GM12878 (cell line): ENCODE data around the gene RDM1. TPM values are rescaled to one million over a fixed set of nuclear protein-coding genes. Genes with fewer than 3 reads are reported as not detected.

Experiments
- ATAC-seq: fragments of 200-7000 bp; cut with Tn5 transposase; 3 replicates; pipeline ENCODE4 v1.9.1; 2020; ENCODE audit warnings: mild to moderate bottlenecking, moderate library complexity
- BruUV-seq: library from RNA; stranded (reverse); fragments of 400-500 nt; replicated peaks from 2 replicates; lab custom pipeline; 2021; lab: Mats Ljungman, UMichigan
- CTCF ChIA-PET: fragments of 300-600 bp; sonication (Branson Sonifier 250); formaldehyde crosslinking; extraction: SDS; loops from one replicate; lab custom pipeline; 2021; ENCODE audit warnings: inconsistent platforms; lab: Yijun Ruan, JAX
- POLR2A ChIA-PET: fragments of 350-600 bp; formaldehyde crosslinking; extraction: SDS; loops from one replicate; lab custom pipeline; 2021; ENCODE audit warnings: inconsistent platforms; lab: Charles Lee
- RAD21 ChIA-PET: fragments of 300-600 bp; sonication (Branson Sonifier 250); formaldehyde crosslinking; loops from one replicate; lab custom pipeline; 2023; ENCODE audit warnings: antibody characterized with exemption; ENCODE audit not compliant: unreplicated experiment; lab: Charles Lee
- SMC1A ChIA-PET: fragments of 300-600 bp; sonication (Branson Sonifier 250); formaldehyde crosslinking; loops from one replicate; lab custom pipeline; 2023; ENCODE audit not compliant: unreplicated experiment, uncharacterized antibody; lab: Charles Lee
- DNase-seq: peaks from one replicate; pipeline ENCODE4 v3.0.0-alpha.2; 2011; ENCODE audit warnings: low read depth, low spot score
- FAIRE-seq: peaks from 3 replicates; lab custom pipeline; 2011; peaks lifted over from hg19 to GRCh38; lab: Jason Lieb, UNC
- H2AFZ ChIP-seq: 2 replicates; pipeline ENCODE4 v1.6.0; 2011; ENCODE audit warnings: low read depth, low read length, control low read depth; ENCODE audit not compliant: control insufficient read depth
- H3K27ac ChIP-seq: 2 replicates; pipeline ENCODE4 v1.5.1; 2011; ENCODE audit warnings: control low read depth; ENCODE audit not compliant: control insufficient read depth, insufficient read depth
- H3K27me3 ChIP-seq, 2 experiments: replicated peaks in 1 of 2; 2 replicates each; pipeline versions ENCODE4 v1.6.0 to v1.6.1; 2011; ENCODE audit warnings: low read length in 1 of 2; ENCODE audit not compliant: control insufficient read depth in 2 of 2, insufficient read depth in 2 of 2
- H3K36me3 ChIP-seq, 2 experiments: 2 replicates each; pipeline ENCODE4 v1.5.1; 2011; ENCODE audit warnings: low read length in 1 of 2; ENCODE audit not compliant: control insufficient read depth in 2 of 2, insufficient read depth in 2 of 2
- H3K4me1 ChIP-seq: 2 replicates; pipeline ENCODE4 v1.6.1; 2011; ENCODE audit warnings: mild to moderate bottlenecking, low read length, moderate library complexity, mixed read lengths; ENCODE audit not compliant: control insufficient read depth, insufficient read depth
- H3K4me2 ChIP-seq: 2 replicates; pipeline ENCODE4 v1.6.0; 2011; ENCODE audit warnings: control low read depth; ENCODE audit not compliant: control insufficient read depth, insufficient read depth
- H3K4me3 ChIP-seq: fragments of 200-600 bp; sonication (generic); 2 replicates; pipeline ENCODE4 v1.5.1; 2016
- H3K79me2 ChIP-seq: 2 replicates; pipeline ENCODE4 v1.6.0; 2011; ENCODE audit warnings: low read length; ENCODE audit not compliant: control insufficient read depth, insufficient read depth
- H3K9ac ChIP-seq: 2 replicates; pipeline ENCODE4 v1.8.0; 2011; ENCODE audit warnings: low read length, control low read depth, mixed read lengths; ENCODE audit not compliant: control insufficient read depth, insufficient read depth
- H3K9me3 ChIP-seq: replicated peaks from 3 replicates; pipeline ENCODE4 v1.5.1; 2011; ENCODE audit warnings: mild to moderate bottlenecking, low read length; ENCODE audit not compliant: control insufficient read depth, insufficient read depth
- H4K20me1 ChIP-seq: 2 replicates; pipeline ENCODE4 v1.6.0; 2011; ENCODE audit not compliant: control insufficient read depth, insufficient read depth
- BMI1 ChIP-seq: fragments of 450-650 bp; IDR thresholded peaks from 2 replicates; pipeline ENCODE4 v1.6.1; 2016; ENCODE audit warnings: mild to moderate bottlenecking, moderate library complexity, borderline replicate concordance
- CREB1 ChIP-seq: IDR thresholded peaks from 2 replicates; pipeline ENCODE4 v1.6.1; 2012; ENCODE audit warnings: low read depth, mild to moderate bottlenecking, inconsistent platforms
- JUNB ChIP-seq: IDR thresholded peaks from 2 replicates; pipeline ENCODE4 v1.6.1; 2016; ENCODE audit warnings: antibody characterized with exemption, mild to moderate bottlenecking
- POU2F2 ChIP-seq: IDR thresholded peaks from 3 replicates; pipeline ENCODE4 v1.6.1; 2011; ENCODE audit warnings: low read depth, mild to moderate bottlenecking, low read length, borderline replicate concordance
- RAD21 ChIP-seq: IDR thresholded peaks from 2 replicates; pipeline ENCODE4 v1.6.1; 2011; ENCODE audit warnings: mild to moderate bottlenecking, low read depth, low read length, moderate library complexity; ENCODE audit not compliant: insufficient read depth
- SUZ12 ChIP-seq: fragments of 200-600 bp; sonication (generic); IDR thresholded peaks from one replicate; pipeline ENCODE4 v1.6.1; 2018; ENCODE audit warnings: antibody characterized with exemption, mild to moderate bottlenecking; ENCODE audit not compliant: unreplicated experiment
- WGBS: methylation state at CpG from one replicate; pipeline ENCODE4 v1.1.6; 2016; ENCODE audit warnings: low lambda C conversion rate; ENCODE audit not compliant: insufficient replicate concordance, insufficient coverage; ENCODE audit errors: missing lambda C conversion rate; 5-methylcytosine and 5-hydroxymethylcytosine counted together
- in situ Hi-C: fragments of 300-500 bp; cut with MboI; formaldehyde crosslinking; loops from 9 replicates; pipeline ENCODE4 v1.14.3; 2018; ENCODE audit warnings: mixed read lengths
- intact Hi-C: fragments of 100-400 bp; cut with micrococcal nuclease; formaldehyde crosslinking; loops from one replicate; pipeline ENCODE4 v1.14.2; 2022; ENCODE audit not compliant: unreplicated experiment
- polyA plus RNA-seq, 11 experiments: library from polyadenylated mRNA; depleted of rRNA in 4 of 11; unstranded in 6 of 11; stranded (reverse) in 5 of 11; fragments of >200 nt; fragmentation: Nextera tagmentation in 4 of 11; fragmentation: Illumina TruSeq in 1 of 11; extraction: Ambion mirVana in 4 of 11; extraction: Trizol in 1 of 11; gene quantifications; 1 replicate in 1 of 11; 2 replicates in 10 of 11; pipeline versions ENCODE4 v1.2.1 to v1.2.3, GENCODE V29; 2011 to 2016; ENCODE audit warnings: inconsistent platforms in 2 of 11, missing spikeins in 2 of 11, low read depth in 1 of 11
- total RNA-seq, 4 experiments: library from RNA; depleted of rRNA in 3 of 4; stranded (reverse); fragments of >200 nt in 3 of 4; fragmentation: Illumina TruSeq in 1 of 4; extraction: Trizol in 1 of 4; gene quantifications; 2 replicates each; pipeline versions ENCODE4 v1.2.1 to v1.2.3, GENCODE V29; 2013 to 2021
- TF ChIP-seq, protein P1 (sequence below): fragments of 450-650 bp; IDR thresholded peaks from 2 replicates; pipeline ENCODE4 v1.6.1; 2016; ENCODE audit warnings: mild to moderate bottlenecking
- TF ChIP-seq, protein P2 (sequence below): IDR thresholded peaks from 2 replicates; pipeline ENCODE4 v1.6.1; 2011; ENCODE audit warnings: low read depth, low read length, improper control_type of control experiment, borderline replicate concordance

RDM1 gene
- total and polyA plus RNA-seq, 10 of the 15 experiments (the other 5 are each of a cell fraction or from before 2014, with no cell fraction given), result 5.7 to 18.4 (median 10.7) TPM

DNA sequence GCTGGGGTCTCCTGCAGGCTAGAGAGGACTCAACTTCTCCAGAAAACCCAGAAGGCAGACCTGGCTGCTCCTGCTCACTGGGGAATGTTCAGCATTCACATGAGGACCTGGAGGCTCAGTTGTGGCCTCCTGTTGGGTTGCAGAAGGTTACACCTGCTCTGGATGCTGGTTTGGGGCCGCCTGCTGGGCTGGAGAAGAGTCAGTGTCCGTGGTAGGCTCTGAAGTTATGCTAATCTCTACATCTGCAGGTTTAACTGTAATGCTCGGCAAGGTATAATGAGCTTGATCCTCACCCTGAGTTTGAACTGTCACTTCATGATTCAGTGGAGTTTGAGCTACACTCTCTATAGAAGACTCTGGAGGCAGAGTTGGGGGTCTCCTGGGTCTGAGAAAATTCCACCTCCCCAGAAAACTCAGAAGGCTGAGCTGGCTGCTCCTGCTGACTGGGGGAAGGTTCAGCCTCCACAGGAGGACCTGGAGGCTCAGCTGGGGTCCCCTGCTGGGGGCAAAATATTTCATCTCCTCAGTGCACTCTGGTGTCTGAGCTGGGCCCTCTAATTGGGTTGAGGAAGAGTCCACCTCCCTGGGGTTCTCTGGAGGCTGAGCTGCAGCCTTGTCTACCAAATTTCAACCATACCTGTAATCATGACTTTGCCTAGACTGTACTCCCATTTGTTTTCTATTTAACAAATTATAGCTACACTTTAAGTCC lies 23.5 kb downstream of the RDM1 start:
- Histone ChIP-seq H3K27me3 (no peaks in the 10 kb centered on the region), H3K9ac (no peak overlapping the region), H3K4me2 (no peak overlapping the region), H3K4me3 (no peak overlapping the region), H3K9me3 (no peaks in the 10 kb centered on the region), H3K4me1 (no peaks in the 10 kb centered on the region), H3K27ac (no peak overlapping the region), H4K20me1 (no peaks in the 10 kb centered on the region), H2AFZ (no peak overlapping the region), H3K79me2 (no peaks in the 10 kb centered on the region), H3K36me3 (no peaks in the 10 kb centered on the region)
- SMC1A ChIA-PET, result interaction anchor here (1.0 to 2.0 kb wide), 5 partner anchors 8 to 52 kb away, joined by 3 to 6 read pairs (median 3); no protein-coding TSS in a partner anchor
- CTCF ChIA-PET, result interaction anchor here (0.8 to 1.5 kb wide), 5 partner anchors 15 to 58 kb away, joined by 3 to 5 read pairs (median 3); no protein-coding TSS in a partner anchor
- TF ChIP-seq RAD21, result peak; percentile 25; the same call in 1 of the 2 replicates
- no peak for TF ChIP-seq BMI1
- no peak for TF ChIP-seq POU2F2
- ATAC-seq (no peak), DNase-seq (no peak), FAIRE-seq (no peak)
- no TSS peak for BruUV-seq
- intact Hi-C loops, result no loop called here
- WGBS, result 28% methylated on average over 3 of the region's 3 CpGs
- RAD21 ChIA-PET, result interaction anchor here (1.1 kb wide), 1 partner anchor 31 kb away, joined by 3 read pairs; no protein-coding TSS in a partner anchor
- POLR2A ChIA-PET, result no interaction called here
- in situ Hi-C loops, result no loop called here

DNA sequence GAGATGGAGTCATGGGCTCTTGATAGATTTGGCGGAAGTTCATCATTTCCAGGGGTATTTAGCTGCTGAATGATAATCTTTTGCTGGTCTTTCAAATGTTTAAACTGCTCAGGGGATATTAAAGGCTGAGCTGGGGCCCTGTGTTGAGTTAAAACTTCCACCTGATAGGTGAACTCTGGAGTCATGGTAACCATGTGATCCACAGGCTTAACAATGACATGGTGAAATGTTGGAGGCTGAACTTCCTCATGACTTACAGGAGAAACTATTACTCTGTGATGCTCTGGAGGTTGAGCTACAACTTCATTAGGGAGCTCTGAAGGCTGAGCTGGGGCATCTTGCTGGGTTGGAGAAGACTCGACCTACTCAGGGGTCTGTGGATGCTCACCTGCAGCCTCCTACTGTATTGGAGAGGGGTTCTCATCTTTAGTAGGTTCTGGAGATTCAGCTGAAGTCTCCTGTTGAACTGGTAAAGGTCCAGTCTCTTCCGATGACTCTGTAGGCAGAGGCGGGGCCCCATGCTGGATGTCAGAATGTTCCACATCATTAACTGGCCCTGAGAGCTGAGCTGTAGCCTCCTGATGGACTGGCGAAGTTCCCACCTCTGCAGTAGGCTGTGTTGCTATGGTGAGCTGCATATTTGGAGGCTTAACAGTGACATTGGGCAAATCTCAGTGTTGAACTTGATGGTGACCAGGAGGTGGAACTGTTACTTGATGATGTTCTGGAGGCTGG lies 24.2 kb downstream of the RDM1 start:
- no peak overlapping the region for H3K4me3 ChIP-seq
- no peak for FAIRE-seq
- ChIA-PET RAD21 (interaction anchor here (0.7 to 1.1 kb wide), 2 partner anchors 14 to 30 kb away, joined by 3 read pairs; no protein-coding TSS in a partner anchor), POLR2A (interaction anchor here (1.0 kb wide), 1 partner anchor 8 kb away, joined by 4 read pairs; no protein-coding TSS in a partner anchor), CTCF (interaction anchor here (0.9 to 1.5 kb wide), 6 partner anchors 8 to 56 kb away, joined by 3 to 5 read pairs (median 4); no protein-coding TSS in a partner anchor), SMC1A (interaction anchor here (0.7 to 2.0 kb wide), 5 partner anchors 10 to 60 kb away, joined by 3 to 6 read pairs (median 3); no protein-coding TSS in a partner anchor)
- H2AFZ ChIP-seq, result no peak overlapping the region
- no peak overlapping the region for H3K9ac ChIP-seq
- no peaks in the 10 kb centered on the region for H3K4me1 ChIP-seq
- in situ Hi-C loops (no loop called here), intact Hi-C loops (no loop called here)
- no peak for ATAC-seq
- H4K20me1 ChIP-seq, result no peaks in the 10 kb centered on the region
- no peaks in the 10 kb centered on the region for H3K27me3 ChIP-seq
- H3K4me2 ChIP-seq, result no peak overlapping the region
- BruUV-seq, result no TSS peak
- no peaks in the 10 kb centered on the region for H3K79me2 ChIP-seq
- H3K27ac ChIP-seq, result no peak overlapping the region
- H3K36me3 ChIP-seq, result no peaks in the 10 kb centered on the region
- no peaks in the 10 kb centered on the region for H3K9me3 ChIP-seq
- 57% methylated on average over 5 of the region's 5 CpGs for WGBS
- no peak for DNase-seq
- TF ChIP-seq SUZ12 (no peak), CREB1 (no peak), JUNB (no peak)
- TF ChIP-seq, protein P1, sequence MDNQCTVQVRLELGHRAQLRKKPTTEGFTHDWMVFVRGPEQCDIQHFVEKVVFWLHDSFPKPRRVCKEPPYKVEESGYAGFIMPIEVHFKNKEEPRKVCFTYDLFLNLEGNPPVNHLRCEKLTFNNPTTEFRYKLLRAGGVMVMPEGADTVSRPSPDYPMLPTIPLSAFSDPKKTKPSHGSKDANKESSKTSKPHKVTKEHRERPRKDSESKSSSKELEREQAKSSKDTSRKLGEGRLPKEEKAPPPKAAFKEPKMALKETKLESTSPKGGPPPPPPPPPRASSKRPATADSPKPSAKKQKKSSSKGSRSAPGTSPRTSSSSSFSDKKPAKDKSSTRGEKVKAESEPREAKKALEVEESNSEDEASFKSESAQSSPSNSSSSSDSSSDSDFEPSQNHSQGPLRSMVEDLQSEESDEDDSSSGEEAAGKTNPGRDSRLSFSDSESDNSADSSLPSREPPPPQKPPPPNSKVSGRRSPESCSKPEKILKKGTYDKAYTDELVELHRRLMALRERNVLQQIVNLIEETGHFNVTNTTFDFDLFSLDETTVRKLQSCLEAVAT, result no peak
- TF ChIP-seq, protein P2, sequence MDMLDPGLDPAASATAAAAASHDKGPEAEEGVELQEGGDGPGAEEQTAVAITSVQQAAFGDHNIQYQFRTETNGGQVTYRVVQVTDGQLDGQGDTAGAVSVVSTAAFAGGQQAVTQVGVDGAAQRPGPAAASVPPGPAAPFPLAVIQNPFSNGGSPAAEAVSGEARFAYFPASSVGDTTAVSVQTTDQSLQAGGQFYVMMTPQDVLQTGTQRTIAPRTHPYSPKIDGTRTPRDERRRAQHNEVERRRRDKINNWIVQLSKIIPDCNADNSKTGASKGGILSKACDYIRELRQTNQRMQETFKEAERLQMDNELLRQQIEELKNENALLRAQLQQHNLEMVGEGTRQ, result no peak
